Brain microvascular endothelial cell (primary cell): ENCODE results near the gene SLC35B2.

Experiments
- DNase-seq: peaks from one replicate; pipeline ENCODE4 v3.0.0-alpha.2; 2020
- H3K27ac ChIP-seq: fragments of 250-450 bp; sonication (Bioruptor Pico); 2 replicates; pipeline ENCODE4 v1.5.1; 2020; ENCODE audit warnings: mild to moderate bottlenecking, moderate library complexity
- H3K27me3 ChIP-seq: fragments of 250-450 bp; sonication (Bioruptor Pico); replicated peaks from 2 replicates; pipeline ENCODE4 v1.5.1; 2020; ENCODE audit warnings: mild to moderate bottlenecking
- H3K36me3 ChIP-seq: fragments of 250-450 bp; sonication (Bioruptor Pico); replicated peaks from 2 replicates; pipeline ENCODE4 v1.5.1; 2020; ENCODE audit warnings: mild to moderate bottlenecking
- H3K4me3 ChIP-seq: 2 replicates; pipeline ENCODE4 v1.5.1; 2011; ENCODE audit warnings: low read depth, mild to moderate bottlenecking, control low read depth, low read length, moderate library complexity
- in situ Hi-C: cut with HindIII; loops from 2 replicates; pipeline ENCODE4 v1.10.0; 2017; ENCODE audit warnings: low sequenced_read_pairs, low pct_ligation_motif_present
- TF ChIP-seq, protein P1 (sequence below): IDR thresholded peaks from 2 replicates; pipeline ENCODE4 v1.5.1; 2011; ENCODE audit warnings: low read depth, mild to moderate bottlenecking, moderate library complexity, low read length, control low read depth, inconsistent platforms; ENCODE audit errors: missing control alignments

The SLC35B2 gene

DNA sequence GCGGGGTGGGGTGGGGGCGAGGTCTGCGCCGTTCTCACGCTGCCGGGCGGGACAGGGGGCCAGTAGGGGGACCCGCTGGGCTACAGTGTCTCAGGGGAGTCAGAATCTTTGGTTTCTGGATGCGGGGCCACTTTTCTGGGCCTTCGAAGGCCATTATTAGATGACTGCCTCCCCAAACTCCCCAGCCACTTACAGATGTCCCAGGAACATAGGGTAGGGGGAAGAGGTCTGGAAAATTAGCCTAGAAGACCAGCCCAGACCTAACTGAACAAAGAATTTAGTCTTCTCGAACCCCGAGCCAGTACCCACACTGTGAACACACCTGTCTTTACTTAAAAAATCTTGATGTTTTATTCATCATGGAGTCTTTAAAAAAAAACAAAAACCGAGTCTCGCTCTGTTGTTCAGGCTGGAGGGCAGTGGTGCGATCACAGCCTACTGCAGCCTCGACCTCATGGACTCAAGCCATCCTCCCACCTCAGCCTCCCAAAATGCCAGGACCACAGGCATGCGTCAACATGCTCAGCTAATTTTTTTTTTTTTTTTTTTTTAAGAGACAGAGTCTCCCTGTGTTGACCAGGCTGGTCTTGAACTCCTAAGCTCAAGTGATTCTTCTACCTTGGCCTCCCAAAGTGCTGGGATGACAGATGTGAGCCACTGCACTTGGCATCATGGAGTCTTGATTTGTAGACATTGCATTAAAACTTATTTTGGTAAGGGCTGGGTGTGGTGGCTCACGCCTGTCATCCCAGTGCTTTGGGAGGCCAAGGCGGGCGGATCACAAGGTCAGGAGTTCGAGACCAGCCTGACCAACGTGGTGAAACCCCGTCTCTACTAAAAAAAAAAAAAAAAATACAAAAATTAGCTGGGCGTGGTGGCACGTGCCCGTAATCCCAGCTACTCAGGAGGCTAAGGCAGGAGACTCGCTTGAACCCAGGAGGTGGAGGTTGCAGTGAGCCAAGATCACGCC is 37.2 kb downstream of the SLC35B2 start:
- peak overlapping the region; percentile 1 for H3K4me3 ChIP-seq
- no peak for DNase-seq
- no peaks in the 10 kb centered on the region for H3K36me3 ChIP-seq
- in situ Hi-C loops = no loop called here
- no peak overlapping the region for H3K27ac ChIP-seq
- no peaks in the 10 kb centered on the region for H3K27me3 ChIP-seq
- TF ChIP-seq, protein P1, sequence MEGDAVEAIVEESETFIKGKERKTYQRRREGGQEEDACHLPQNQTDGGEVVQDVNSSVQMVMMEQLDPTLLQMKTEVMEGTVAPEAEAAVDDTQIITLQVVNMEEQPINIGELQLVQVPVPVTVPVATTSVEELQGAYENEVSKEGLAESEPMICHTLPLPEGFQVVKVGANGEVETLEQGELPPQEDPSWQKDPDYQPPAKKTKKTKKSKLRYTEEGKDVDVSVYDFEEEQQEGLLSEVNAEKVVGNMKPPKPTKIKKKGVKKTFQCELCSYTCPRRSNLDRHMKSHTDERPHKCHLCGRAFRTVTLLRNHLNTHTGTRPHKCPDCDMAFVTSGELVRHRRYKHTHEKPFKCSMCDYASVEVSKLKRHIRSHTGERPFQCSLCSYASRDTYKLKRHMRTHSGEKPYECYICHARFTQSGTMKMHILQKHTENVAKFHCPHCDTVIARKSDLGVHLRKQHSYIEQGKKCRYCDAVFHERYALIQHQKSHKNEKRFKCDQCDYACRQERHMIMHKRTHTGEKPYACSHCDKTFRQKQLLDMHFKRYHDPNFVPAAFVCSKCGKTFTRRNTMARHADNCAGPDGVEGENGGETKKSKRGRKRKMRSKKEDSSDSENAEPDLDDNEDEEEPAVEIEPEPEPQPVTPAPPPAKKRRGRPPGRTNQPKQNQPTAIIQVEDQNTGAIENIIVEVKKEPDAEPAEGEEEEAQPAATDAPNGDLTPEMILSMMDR = no peak

GRCh38 chr6:44219053-44219814 is 38.1 kb downstream of the SLC35B2 start:
- no peaks in the 10 kb centered on the region for H3K27me3 ChIP-seq
- in situ Hi-C loops = no loop called here
- no peaks in the 10 kb centered on the region for H3K36me3 ChIP-seq
- peak overlapping the region; percentile 42 for H3K4me3 ChIP-seq
- TF ChIP-seq, protein P1 = no peak
- no peak for DNase-seq
- no peak overlapping the region for H3K27ac ChIP-seq

GRCh38 chr6:44217332-44218143 is 39.8 kb downstream of the SLC35B2 start:
- in situ Hi-C loops = no loop called here

DNA sequence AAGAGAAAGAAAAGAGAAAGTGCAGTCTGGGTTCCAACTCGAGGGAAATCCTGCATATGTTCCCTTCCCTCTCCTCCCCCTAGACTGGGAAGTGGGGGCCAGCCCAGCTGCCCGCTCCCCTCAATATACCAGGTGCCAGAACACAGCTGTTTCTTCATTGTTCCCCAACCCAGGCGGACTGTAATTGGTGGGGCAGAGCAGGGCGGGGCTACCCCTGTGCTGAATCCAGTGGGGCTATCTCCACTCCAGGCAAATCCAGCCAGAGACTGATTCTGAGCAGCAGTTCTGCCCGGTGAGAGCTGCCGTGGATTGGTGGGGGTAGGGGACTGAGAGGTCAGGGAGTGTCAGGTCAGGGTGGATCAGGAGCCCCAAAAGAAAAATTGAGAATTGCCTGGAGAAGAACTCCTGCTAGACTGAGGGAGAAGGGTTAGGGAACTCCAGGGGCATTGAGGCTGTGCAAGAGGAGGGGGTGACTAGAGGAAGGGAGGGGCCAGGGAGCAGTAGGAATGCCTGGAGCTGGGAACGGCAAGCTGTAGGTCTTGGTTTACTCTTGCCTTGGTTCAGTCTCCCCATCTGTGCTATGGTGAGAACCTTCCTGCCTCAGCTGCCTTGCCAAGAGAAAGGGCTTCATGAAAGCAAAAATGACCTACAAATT is 40.5 kb downstream of the SLC35B2 start, which contains the start of gene MYMX:
Gene MYMX (plus strand): TSS at position 250 of the 655 bp plus-strand sequence. CDS start 546 bp downstream, outside the sequence.
- H3K27ac ChIP-seq = no peak within 1 kb of the TSS
- H3K36me3 ChIP-seq = no peaks in the 10 kb centered on the region
- TF ChIP-seq, protein P1 = no peak
- no peak for DNase-seq
- H3K4me3 ChIP-seq = no peak within 1 kb of the TSS
- in situ Hi-C loops = no loop called here
- H3K27me3 ChIP-seq = no peaks in the 10 kb centered on the region

More at GRCh38 chr6:44217332-44218143, 39.8 kb downstream of the SLC35B2 start:
- no peak overlapping the region for H3K27ac ChIP-seq
- DNase-seq = peak; percentile 38
- no peaks in the 10 kb centered on the region for H3K27me3 ChIP-seq
- no peaks in the 10 kb centered on the region for H3K36me3 ChIP-seq
- TF ChIP-seq, protein P1 = no peak
- no peak overlapping the region for H3K4me3 ChIP-seq

DNA sequence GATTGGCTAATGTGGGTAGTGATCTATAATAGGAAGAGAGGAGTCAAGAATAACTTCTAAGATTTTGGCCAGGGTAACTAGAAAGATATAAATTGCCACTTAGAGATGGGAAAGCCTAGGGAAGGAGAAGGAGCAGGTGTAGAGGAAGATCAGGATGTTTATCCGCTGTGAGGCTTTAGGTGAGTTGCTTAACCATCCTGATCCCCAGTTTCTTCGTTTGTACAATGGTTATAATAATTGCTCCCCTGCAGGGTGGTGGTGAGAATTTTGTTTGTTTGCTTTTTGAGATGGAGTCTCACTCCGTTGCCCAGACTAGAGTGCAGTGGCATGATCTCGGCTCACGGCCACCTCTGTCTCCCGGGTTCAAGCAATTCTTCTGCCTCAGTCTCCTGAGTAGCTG is 43.0 kb downstream of the SLC35B2 start:
- H3K27me3 ChIP-seq = no peaks in the 10 kb centered on the region
- DNase-seq = no peak
- no peak overlapping the region for H3K27ac ChIP-seq
- H3K36me3 ChIP-seq = no peaks in the 10 kb centered on the region
- in situ Hi-C loops = no loop called here
- TF ChIP-seq, protein P1 = no peak
- H3K4me3 ChIP-seq = no peak overlapping the region
